BLaER1 (cell line): ENCODE data around the gene GYPB.
"Not testable (repeated sequence)": the region's sequence is repeated elsewhere in the genome, so short reads cannot be mapped to it uniquely, and the experiment has no call there.

Experiments
- H3K27ac ChIP-seq: shearing (Covaris generic); formaldehyde crosslinking; 2 replicates; pipeline ENCODE4 v1.8.1; 2022
- H3K27me3 ChIP-seq: shearing (Covaris generic); formaldehyde crosslinking; 2 replicates; pipeline ENCODE4 v1.8.1; 2022
- H3K36me3 ChIP-seq: shearing (Covaris generic); formaldehyde crosslinking; 2 replicates; pipeline ENCODE4 v1.8.1; 2022
- H3K4me1 ChIP-seq: shearing (Covaris generic); formaldehyde crosslinking; 2 replicates; pipeline ENCODE4 v1.8.1; 2022
- H3K4me2 ChIP-seq: shearing (Covaris generic); formaldehyde crosslinking; 2 replicates; pipeline ENCODE4 v1.8.1; 2022
- H3K4me3 ChIP-seq: shearing (Covaris generic); formaldehyde crosslinking; 2 replicates; pipeline ENCODE4 v1.8.1; 2022
- H3K9ac ChIP-seq: shearing (Covaris generic); formaldehyde crosslinking; 2 replicates; pipeline ENCODE4 v1.8.1; 2022
- H3K9me3 ChIP-seq: shearing (Covaris generic); formaldehyde crosslinking; 2 replicates; pipeline ENCODE4 v1.8.1; 2022
- H4K20me1 ChIP-seq: shearing (Covaris generic); formaldehyde crosslinking; 2 replicates; pipeline ENCODE4 v1.8.1; 2022
- Cebpa-rat ChIP-seq: shearing (Covaris generic); IDR thresholded peaks from 2 replicates; pipeline ENCODE4 v1.8.1; 2022

The GYPB gene

GRCh38 chr4:144003205-144003889, 15.8 kb downstream of the GYPB start:
- not testable (repeated sequence) for H3K9me3 ChIP-seq, H3K27ac ChIP-seq, H3K9ac ChIP-seq, H3K4me3 ChIP-seq, H4K20me1 ChIP-seq, H3K4me1 ChIP-seq, H3K27me3 ChIP-seq, H3K36me3 ChIP-seq, H3K4me2 ChIP-seq

- not testable (repeated sequence) for H3K9me3 ChIP-seq, H3K36me3 ChIP-seq, H3K4me3 ChIP-seq, H3K9ac ChIP-seq, H3K27me3 ChIP-seq, H3K4me1 ChIP-seq, H4K20me1 ChIP-seq, H3K27ac ChIP-seq, H3K4me2 ChIP-seq
These were observed 18.7 kb downstream of the GYPB start for GRCh38 chr4:144000331-144000995.

DNA sequence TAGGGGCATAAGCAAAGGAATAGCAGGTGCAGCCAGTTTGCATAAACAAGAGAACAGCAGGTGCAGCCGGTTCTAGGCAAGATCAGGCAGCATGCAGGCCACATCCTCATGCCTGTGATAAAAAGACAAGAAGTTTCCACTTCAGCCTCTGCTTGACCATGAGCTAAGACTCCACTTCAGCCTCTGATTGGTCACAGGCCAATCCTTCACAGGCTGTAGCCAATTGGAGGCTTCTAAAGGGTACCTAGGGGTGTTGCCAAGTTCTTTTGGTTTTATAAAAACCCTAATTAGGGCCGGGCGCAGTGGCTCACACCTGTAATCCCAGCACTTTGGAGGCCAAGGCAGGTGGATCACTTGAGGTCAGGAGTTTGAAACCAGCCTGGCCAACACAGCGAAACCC, 23.0 kb downstream of the GYPB start:
- H3K4me1 ChIP-seq, H4K20me1 ChIP-seq, H3K27me3 ChIP-seq, H3K9ac ChIP-seq, H3K4me2 ChIP-seq, H3K4me3 ChIP-seq, H3K36me3 ChIP-seq, H3K27ac ChIP-seq, H3K9me3 ChIP-seq: not testable (repeated sequence)

DNA sequence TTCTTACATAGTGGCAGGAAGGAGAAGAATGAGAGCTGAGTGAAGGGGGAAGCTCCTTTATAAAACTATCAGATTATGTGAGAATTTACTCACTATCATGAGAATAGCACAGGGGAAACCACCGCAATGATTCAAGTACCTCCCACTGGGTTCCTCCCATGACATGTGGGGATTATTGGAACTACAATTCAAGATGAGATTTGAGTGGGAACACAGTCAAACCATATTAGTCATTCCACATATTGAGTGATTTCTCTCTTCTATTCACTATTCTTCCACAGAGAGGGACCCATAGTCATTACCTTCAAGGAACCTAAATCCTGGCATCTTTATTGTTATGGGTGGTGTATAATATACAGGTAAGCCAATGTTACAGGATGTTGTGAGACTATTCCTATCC, 27.4 kb downstream of the GYPB start:
- H3K36me3 ChIP-seq, H3K9ac ChIP-seq, H3K4me3 ChIP-seq, H3K27me3 ChIP-seq, H3K27ac ChIP-seq, H3K4me2 ChIP-seq, H3K9me3 ChIP-seq, H4K20me1 ChIP-seq, H3K4me1 ChIP-seq: not testable (repeated sequence)

- not testable (repeated sequence) for H3K27me3 ChIP-seq, H4K20me1 ChIP-seq, H3K36me3 ChIP-seq, H3K9ac ChIP-seq, H3K4me1 ChIP-seq, H3K4me3 ChIP-seq, H3K9me3 ChIP-seq, H3K4me2 ChIP-seq, H3K27ac ChIP-seq
These were observed 28.5 kb downstream of the GYPB start for GRCh38 chr4:143990717-143991116.

DNA sequence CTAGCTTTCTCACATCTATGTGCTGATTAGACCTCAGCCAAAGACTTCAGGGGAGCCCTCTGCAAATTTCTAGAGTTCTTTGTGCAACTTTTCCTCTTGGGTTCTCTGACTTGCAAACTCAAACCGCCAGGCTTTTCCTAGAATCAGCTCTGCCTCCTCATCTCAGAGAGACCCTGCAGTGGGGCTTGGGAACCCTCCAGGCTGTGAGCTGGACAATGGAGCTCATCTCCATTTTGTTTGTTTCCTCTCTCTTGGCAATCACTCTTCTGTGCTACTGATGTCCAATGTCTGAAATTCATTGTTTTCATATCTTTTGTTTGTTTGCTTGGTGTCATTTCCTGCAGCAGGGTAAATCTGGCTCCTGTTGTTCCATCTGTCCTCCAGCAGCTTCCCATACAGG, 33.0 kb downstream of the GYPB start:
- no peak overlapping the region for H3K4me3 ChIP-seq
- no peaks in the 10 kb centered on the region for H3K9me3 ChIP-seq
- no peaks in the 10 kb centered on the region for H3K36me3 ChIP-seq
- H3K4me2 ChIP-seq: no peak overlapping the region
- H3K9ac ChIP-seq: no peak overlapping the region
- H3K4me1 ChIP-seq: no peaks in the 10 kb centered on the region
- H3K27ac ChIP-seq: no peak overlapping the region
- TF ChIP-seq Cebpa-rat: no peak
- H3K27me3 ChIP-seq: no peaks in the 10 kb centered on the region
- H4K20me1 ChIP-seq: no peaks in the 10 kb centered on the region

- H3K4me3 ChIP-seq, H3K9me3 ChIP-seq, H3K36me3 ChIP-seq, H4K20me1 ChIP-seq, H3K4me1 ChIP-seq, H3K27me3 ChIP-seq, H3K4me2 ChIP-seq, H3K27ac ChIP-seq, H3K9ac ChIP-seq: not testable (repeated sequence)
These were observed 38.4 kb downstream of the GYPB start for GRCh38 chr4:143980776-143981175.

- not testable (repeated sequence) for H3K27me3 ChIP-seq, H3K9me3 ChIP-seq, H3K4me2 ChIP-seq, H3K27ac ChIP-seq, H3K4me3 ChIP-seq, H4K20me1 ChIP-seq, H3K36me3 ChIP-seq, H3K9ac ChIP-seq, H3K4me1 ChIP-seq
These were observed 43.7 kb downstream of the GYPB start for GRCh38 chr4:143975527-143975926.

GRCh38 chr4:143974021-143974420, 45.2 kb downstream of the GYPB start:
- not testable (repeated sequence) for H3K4me2 ChIP-seq, H3K9ac ChIP-seq, H3K4me1 ChIP-seq, H4K20me1 ChIP-seq, H3K4me3 ChIP-seq, H3K27me3 ChIP-seq, H3K9me3 ChIP-seq, H3K27ac ChIP-seq, H3K36me3 ChIP-seq

DNA sequence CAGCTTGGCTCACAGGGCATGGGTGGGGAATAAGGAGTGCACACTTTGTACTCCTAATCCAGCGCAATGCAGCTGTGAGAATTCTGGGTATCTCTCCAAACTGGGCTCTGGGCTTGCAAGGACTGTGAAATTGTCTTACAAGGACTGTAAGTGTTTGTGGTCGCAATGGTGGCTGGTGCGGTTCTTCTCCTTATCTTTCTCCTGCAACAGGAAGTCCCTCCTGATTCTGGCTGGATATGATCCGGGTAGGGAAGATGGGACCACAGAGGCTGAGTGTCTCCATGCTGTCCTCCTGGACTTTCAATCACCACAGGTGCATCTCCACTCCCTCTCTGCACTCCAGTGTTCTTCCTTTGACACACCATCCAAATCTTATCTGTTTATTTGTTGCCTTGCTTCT, 58.1 kb downstream of the GYPB start:
- Histone ChIP-seq H3K36me3 (no peaks in the 10 kb centered on the region), H3K9me3 (no peaks in the 10 kb centered on the region), H4K20me1 (no peaks in the 10 kb centered on the region), H3K4me2 (no peak overlapping the region), H3K4me1 (no peaks in the 10 kb centered on the region), H3K9ac (no peak overlapping the region), H3K27ac (no peak overlapping the region), H3K4me3 (no peak overlapping the region), H3K27me3 (no peaks in the 10 kb centered on the region)
- no peak for TF ChIP-seq Cebpa-rat

- peaks cover 15% of the 10 kb centered on the region for H3K9me3 ChIP-seq
- not testable (repeated sequence) for H3K27ac ChIP-seq, H4K20me1 ChIP-seq, H3K4me1 ChIP-seq, H3K4me3 ChIP-seq, H3K4me2 ChIP-seq, H3K9ac ChIP-seq, H3K27me3 ChIP-seq, H3K36me3 ChIP-seq
These were observed 63.9 kb downstream of the GYPB start for GRCh38 chr4:143955306-143955705.

GRCh38 chr4:143951458-143951972, 67.7 kb downstream of the GYPB start:
- H3K27me3 ChIP-seq, H3K36me3 ChIP-seq, H3K4me2 ChIP-seq: not testable (repeated sequence)

DNA sequence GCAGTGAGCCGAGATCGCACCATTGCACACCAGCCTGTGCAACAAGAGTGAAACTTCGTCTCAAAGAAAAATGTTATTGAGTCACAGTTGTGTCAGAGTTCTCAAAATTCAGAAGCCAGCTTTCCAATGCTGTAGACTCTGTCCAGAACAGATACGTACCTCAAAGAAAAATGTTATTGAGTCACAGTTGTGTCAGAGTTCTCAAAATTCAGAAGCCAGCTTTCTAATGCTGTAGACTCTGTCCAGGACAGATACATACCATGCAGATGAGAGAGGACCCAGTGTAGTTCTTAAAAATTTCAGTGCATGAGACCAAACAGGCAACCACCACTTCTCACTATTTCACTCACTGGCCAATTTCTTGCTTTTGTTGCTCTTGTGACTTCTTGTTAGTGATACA, 68.2 kb downstream of the GYPB start:
- peaks cover 15% of the 10 kb centered on the region for H3K9me3 ChIP-seq
- not testable (repeated sequence) for H3K4me1 ChIP-seq, H3K27me3 ChIP-seq, H3K4me2 ChIP-seq, H3K4me3 ChIP-seq, H4K20me1 ChIP-seq, H3K36me3 ChIP-seq, H3K9ac ChIP-seq, H3K27ac ChIP-seq

More at GRCh38 chr4:143951458-143951972, 67.7 kb downstream of the GYPB start:
- not testable (repeated sequence) for H3K4me1 ChIP-seq, H3K27ac ChIP-seq, H3K9ac ChIP-seq, H3K4me3 ChIP-seq, H4K20me1 ChIP-seq
- H3K9me3 ChIP-seq: peaks cover 15% of the 10 kb centered on the region

- H3K36me3 ChIP-seq, H4K20me1 ChIP-seq, H3K4me2 ChIP-seq, H3K4me1 ChIP-seq, H3K27ac ChIP-seq, H3K4me3 ChIP-seq, H3K27me3 ChIP-seq, H3K9ac ChIP-seq: not testable (repeated sequence)
- H3K9me3 ChIP-seq: peaks cover 15% of the 10 kb centered on the region
These were observed 69.0 kb downstream of the GYPB start for GRCh38 chr4:143950185-143950584.

GRCh38 chr4:143947493-143947892, 71.7 kb downstream of the GYPB start:
- peaks cover 11% of the 10 kb centered on the region for H3K9me3 ChIP-seq
- not testable (repeated sequence) for H3K27me3 ChIP-seq, H3K9ac ChIP-seq, H3K36me3 ChIP-seq, H3K4me3 ChIP-seq, H3K4me2 ChIP-seq, H3K4me1 ChIP-seq, H3K27ac ChIP-seq, H4K20me1 ChIP-seq
